Measurements from ENCODE around the gene SLC25A2.
"Not testable (repeated sequence)": the region's sequence is repeated elsewhere in the genome, so short reads cannot be mapped to it uniquely, and the experiment has no call there.

The SLC25A2 gene

DNA sequence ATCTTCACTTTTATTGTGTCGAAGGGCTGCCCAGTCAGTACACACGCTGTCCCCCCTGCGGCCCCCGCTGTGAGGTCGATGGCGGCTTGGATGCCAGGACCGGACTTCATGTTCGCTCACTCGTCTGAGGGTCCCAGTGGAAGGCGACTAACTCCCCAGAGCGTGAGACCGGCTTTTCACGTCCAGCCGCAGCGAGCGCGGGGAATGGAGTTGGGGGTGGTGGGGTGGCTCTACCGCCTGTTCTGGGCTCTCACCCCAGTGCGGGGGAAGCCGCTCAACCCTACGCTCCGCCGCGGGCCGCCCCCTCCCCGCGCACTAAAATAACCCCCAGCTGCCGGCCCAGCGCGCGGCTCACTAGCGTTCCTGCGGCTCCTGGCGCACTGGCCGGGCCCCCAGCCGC is at the start of gene SLC25A2:
TSS of gene SLC25A2 (minus strand) at position 294 of the 400 bp plus-strand sequence. CDS start at position 110, 184 bp downstream.
- DNase-seq: no peak

DNA sequence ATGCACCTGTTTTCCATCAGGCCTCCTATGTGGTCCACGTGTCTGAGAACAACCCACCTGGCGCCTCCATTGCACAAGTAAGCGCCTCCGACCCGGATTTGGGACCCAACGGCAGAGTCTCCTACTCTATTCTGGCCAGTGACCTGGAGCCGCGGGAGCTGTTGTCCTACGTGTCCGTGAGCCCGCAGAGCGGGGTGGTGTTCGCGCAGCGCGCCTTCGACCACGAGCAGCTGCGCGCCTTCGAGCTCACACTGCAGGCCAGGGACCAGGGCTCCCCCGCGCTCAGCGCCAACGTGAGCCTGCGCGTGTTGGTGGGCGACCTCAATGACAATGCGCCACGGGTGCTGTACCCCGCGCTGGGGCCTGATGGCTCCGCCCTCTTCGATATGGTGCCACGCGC is 47.7 kb upstream of the SLC25A2 start:
- no peak for DNase-seq

DNA sequence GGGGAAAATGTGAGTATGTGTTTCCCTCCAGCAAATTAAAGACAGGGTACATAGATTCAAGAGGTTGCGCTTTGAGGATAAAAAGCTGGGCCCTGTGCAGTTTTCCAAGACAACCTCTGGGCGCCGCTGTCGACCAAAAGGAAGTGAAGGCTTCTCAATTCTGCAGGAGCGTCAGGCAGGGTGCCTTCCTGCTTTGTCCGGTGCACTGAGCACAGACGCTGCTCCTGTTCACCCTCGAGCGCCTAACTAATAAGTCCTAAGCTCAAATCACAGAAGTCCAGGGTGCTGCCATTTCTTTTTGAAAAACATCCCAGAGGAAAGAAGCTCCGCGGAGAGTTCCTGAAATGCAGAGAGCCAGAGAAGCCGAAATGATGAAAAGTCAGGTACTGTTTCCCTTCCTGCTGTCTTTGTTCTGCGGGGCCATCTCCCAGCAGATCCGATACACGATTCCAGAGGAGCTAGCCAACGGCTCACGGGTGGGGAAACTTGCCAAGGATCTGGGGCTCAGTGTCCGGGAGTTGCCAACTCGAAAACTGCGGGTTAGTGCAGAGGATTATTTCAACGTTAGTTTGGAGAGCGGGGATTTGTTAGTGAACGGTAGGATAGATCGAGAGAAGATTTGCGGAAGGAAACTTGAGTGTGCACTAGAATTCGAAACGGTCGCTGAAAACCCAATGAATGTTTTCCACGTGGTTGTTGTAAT is 46.2 kb upstream of the SLC25A2 start, which contains the start of gene PCDHGB1:
TSS of gene PCDHGB1 (plus strand) at position 183 of the 703 bp plus-strand sequence. CDS start at position 345, 162 bp downstream.
- peak in 3 of 56 donors; percentile 12 to 36 (median 13) for DNase-seq

DNA sequence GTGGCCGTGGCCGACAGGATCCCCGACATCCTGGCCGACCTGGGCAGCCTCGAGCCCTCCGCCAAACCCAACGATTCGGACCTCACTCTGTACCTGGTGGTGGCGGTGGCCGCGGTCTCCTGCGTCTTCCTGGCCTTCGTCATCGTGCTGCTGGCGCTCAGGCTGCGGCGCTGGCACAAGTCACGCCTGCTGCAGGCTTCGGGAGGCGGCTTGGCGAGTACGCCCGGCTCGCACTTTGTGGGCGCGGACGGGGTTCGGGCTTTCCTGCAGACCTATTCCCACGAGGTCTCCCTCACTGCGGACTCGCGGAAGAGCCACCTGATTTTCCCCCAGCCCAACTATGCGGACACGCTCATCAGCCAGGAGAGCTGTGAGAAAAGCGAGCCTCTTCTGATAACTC is 42.2 kb upstream of the SLC25A2 start:
- not testable (repeated sequence) for DNase-seq

DNA sequence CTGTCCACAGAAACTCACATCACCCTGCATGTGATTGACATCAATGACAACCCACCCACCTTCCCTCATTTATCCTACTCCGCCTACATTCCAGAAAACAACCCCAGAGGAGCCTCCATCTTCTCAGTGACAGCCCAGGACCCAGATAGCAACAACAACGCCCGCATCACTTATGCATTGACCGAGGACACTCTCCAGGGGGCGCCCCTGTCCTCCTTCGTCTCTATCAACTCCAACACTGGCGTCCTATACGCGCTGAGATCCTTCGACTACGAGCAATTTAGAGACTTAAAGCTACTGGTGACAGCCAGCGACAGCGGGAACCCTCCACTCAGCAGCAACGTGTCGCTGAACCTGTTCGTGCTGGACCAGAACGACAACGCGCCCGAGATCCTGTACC is 41.5 kb upstream of the SLC25A2 start:
- no peak for DNase-seq

DNA sequence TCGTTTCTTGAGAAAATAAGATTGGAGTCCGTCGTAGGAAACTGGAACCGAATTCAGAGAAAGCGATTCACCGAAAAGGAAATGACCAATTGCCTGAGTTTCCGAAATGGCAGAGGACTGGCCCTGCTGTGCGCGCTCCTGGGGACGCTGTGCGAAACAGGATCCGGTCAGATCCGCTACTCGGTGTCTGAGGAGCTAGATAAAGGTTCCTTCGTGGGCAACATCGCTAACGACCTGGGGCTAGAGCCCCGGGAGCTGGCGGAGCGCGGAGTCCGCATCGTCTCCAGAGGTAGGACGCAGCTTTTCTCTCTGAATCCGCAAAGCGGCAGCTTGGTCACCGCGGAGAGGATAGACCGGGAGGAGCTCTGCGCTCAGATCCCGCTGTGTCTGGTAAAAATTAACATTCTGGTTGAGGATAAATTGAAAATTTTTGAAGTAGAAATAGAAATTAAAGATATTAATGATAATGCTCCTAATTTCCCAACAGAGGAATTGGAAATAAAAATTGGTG is 40.2 kb upstream of the SLC25A2 start:
- no peak for DNase-seq

DNA sequence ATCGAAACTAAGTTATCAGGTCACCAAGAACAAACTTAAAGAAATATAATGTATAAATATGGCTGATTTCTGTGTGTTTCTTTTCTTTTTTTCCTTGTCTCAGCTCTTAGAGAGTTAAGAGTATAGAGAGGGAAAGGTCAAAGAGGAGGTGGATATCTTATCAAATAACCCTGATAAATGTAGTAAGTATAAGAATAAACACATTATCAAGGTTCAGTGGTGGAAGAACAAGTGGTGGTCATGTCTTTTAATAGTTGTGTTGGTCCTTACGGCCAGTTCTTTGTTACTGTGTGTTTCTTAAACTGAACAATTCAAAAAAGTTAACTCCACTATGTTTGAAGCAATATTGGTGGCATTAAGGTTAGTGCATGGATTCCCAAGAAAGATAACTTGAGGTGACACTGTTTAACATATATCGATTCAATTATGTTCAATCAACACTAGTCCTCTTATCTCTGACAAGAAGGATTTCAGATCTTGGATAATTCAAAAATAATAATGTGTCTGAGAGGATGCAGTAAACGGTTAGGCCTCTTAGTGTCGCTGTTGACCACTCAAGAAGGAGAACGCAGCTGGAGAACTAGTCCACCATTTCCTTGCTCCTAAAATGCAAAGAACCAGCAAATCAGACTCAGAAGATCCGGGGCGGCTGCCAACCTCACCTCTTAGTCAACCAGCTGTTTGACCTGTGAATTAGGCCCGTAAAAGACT is 39.5 kb upstream of the SLC25A2 start, which contains the start of gene PCDHGA3:
TSS of gene PCDHGA3 (plus strand) at position 588 of the 711 bp plus-strand sequence. CDS start 205 bp downstream, outside the sequence.
- no peak for DNase-seq

DNA sequence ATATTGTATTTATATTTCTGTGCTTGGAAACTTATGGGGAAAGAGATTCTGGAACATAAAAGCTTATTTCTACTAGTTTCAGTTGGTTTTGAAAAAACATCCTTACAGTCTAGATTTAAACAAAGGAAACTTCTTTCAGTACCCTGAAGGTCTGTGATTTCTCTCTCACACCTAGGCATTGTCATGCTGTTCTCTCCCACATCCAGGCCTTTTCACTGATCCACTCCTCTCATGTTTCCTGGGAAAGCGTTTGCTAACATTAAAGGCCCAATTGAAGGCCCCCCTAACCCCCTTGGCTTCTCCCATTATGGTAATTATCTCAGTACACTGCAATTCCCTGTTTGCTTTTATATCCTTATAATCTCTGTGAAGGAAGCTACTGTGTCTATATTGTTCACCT is 38.9 kb upstream of the SLC25A2 start:
- no peak for DNase-seq

DNA sequence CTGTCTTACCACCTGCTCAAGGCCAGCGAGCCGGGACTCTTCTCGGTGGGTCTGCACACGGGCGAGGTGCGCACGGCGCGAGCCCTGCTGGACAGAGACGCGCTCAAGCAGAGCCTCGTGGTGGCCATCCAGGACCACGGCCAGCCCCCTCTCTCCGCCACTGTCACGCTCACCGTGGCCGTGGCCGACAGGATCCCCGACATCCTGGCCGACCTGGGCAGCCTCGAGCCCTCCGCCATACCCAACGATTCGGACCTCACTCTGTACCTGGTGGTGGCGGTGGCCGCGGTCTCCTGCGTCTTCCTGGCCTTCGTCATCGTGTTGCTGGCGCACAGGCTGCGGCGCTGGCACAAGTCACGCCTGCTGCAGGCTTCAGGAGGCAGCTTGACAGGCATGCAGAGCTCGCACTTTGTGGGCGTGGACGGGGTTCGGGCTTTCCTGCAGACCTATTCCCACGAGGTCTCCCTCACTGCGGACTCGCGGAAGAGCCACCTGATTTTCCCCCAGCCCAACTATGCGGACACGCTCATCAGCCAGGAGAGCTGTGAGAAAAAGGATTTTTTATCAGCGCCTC is 37.0 kb upstream of the SLC25A2 start:
- DNase-seq: not testable (repeated sequence)

DNA sequence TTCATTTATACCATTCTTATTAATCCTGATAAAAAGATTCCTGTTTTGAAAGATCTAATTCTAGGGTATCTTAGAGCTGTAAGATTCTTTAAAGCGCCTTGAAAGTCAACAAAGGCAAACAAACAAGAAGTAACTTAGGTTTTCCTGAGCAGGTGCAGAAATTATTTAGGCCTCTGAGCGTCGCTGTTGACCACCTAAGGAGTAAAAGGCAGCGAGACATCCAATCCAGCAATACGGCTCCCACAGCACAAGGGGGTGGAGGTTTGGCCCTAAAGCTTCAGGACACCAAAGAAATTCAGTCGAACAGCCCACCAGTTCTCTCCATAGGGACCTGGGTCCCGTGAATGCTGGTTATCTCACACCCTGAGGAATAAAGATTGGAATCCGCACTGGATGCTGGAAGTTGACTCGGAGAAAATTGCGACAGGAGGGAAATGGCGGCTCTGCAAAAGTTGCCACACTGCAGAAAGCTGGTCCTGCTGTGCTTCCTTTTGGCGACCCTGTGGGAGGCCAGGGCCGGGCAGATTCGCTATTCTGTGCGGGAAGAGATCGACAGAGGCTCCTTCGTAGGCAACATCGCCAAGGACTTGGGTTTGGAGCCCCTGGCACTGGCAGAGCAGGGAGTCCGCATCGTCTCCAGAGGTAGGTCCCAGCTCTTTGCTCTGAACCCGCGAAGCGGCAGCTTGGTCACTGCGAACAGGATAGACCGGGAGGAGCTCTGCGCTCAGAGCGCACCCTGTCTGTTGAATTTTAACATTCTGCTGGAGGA is 34.9 kb upstream of the SLC25A2 start, which contains the start of gene PCDHGA2:
TSS of gene PCDHGA2 (plus strand) at position 223 of the 769 bp plus-strand sequence.
- no peak for DNase-seq

DNA sequence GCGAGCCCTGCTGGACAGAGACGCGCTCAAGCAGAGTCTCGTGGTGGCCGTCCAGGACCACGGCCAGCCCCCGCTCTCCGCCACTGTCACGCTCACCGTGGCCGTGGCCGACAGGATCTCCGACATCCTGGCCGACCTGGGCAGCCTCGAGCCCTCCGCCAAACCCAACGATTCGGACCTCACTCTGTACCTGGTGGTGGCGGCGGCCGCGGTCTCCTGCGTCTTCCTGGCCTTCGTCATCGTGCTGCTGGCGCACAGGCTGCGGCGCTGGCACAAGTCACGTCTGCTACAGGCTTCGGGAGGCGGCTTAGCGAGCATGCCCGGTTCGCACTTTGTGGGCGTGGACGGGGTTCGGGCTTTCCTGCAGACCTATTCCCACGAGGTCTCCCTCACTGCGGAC is 28.7 kb upstream of the SLC25A2 start:
- DNase-seq: not testable (repeated sequence)

DNA sequence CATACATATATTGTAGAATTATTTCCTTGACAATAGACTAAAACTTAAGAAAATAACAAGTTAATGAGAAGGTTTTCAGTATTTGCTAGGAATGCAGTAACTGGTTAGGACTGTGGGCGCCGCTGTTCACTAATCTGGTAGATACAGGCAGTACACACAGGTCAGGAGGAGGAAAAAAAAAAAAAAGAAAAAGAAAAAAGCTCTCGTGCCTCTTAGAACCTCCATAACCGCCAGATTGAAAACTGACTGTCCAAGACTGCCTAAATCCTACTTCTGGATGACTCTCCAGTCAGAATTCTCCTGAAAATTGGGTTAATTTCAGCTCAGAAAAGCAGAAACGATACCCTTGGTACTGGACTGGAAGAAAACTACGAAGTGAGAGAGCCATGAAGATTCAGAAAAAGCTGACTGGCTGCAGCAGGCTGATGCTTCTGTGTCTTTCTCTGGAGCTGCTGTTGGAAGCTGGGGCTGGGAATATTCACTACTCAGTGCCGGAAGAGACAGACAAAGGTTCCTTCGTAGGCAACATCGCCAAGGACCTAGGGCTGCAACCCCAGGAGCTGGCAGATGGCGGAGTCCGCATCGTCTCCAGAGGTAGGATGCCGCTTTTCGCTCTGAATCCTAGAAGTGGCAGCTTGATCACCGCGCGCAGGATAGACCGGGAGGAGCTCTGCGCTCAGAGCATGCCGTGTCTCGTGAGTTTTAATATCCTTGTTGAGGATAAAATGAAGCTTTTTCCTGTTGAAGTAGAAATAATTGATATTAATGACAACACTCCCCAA is 26.6 kb upstream of the SLC25A2 start, which contains the start of gene PCDHGA1:
TSS of gene PCDHGA1 (plus strand) at position 216 of the 782 bp plus-strand sequence.
- peak in 3 of 56 donors; percentile 5 to 38 (median 21) for DNase-seq

DNA sequence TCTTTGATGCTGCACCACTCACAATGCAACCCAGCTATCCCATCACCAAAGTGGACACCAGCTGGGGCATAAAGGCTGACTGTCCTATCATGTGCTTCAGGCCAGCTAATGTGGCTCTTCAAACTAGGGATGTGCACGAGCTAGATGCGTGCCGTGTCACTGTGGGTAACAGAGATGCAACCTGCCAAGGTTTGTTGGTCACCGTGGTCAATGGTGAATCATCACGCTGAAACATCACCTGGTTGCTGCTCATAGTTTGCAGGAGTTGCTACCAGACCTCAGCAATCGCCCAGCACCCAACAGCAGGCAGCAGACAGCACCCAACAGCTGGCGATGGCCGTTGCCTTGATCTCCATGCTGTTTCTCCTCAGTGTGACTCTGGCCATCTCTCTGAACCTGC is 24.4 kb upstream of the SLC25A2 start:
- no peak for DNase-seq

DNA sequence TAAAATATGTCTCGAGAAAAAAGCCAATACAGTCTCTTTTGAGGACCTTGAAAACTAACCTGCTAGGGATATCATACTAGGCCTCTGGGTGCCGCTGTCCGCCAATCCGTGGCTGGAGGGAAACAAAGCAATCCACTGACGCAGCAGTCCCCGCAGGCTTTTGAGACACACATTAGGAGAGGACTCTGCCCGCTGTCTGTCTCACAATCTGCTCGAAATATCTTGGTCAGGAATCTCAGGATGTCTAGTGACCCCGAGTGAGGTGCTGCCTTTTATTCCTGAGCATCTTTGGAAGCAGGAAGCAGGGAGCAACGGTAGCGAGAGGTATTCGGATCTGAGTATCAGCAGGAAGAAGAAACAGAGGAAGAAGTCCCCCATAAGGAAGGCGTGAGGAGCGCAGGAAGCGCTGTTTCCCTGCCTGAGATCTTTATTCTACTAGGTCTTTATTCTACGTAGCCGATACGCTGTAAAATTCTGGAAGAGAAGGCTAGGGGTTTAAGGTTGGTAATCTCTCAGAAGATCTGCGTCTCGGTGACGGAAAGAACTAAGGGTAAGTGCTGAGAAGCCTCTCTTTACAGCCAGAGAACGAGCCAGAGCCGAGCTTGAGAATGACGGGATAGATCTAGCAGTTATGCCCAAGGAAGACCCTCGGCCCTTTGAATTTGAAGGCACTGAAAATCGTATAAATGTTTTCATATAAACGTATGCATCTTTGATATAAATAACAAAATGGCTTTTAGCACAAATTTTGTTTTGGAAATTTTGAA is 22.4 kb upstream of the SLC25A2 start:
- peak in 54 of 56 donors; percentile 10 to 82 (median 48) for DNase-seq

DNA sequence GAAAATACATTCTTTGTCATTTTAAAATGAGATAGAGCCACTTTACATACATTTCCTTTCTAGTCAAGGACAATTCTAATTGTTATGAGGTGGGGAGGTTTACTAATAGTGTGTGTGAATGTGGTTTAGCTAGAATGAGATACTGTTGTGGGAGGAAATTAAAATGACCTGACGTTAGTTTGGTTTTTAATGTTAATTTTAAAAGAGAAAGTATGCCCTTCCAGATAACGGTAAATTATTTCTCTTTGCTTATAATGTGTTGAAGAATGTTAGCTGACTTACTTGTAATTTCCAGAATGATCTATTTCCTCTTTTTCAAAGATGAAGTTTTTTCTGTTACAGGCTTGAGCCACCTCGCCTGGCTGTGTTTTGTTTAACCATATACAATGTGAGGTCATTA is 18.4 kb upstream of the SLC25A2 start:
- DNase-seq: no peak

DNA sequence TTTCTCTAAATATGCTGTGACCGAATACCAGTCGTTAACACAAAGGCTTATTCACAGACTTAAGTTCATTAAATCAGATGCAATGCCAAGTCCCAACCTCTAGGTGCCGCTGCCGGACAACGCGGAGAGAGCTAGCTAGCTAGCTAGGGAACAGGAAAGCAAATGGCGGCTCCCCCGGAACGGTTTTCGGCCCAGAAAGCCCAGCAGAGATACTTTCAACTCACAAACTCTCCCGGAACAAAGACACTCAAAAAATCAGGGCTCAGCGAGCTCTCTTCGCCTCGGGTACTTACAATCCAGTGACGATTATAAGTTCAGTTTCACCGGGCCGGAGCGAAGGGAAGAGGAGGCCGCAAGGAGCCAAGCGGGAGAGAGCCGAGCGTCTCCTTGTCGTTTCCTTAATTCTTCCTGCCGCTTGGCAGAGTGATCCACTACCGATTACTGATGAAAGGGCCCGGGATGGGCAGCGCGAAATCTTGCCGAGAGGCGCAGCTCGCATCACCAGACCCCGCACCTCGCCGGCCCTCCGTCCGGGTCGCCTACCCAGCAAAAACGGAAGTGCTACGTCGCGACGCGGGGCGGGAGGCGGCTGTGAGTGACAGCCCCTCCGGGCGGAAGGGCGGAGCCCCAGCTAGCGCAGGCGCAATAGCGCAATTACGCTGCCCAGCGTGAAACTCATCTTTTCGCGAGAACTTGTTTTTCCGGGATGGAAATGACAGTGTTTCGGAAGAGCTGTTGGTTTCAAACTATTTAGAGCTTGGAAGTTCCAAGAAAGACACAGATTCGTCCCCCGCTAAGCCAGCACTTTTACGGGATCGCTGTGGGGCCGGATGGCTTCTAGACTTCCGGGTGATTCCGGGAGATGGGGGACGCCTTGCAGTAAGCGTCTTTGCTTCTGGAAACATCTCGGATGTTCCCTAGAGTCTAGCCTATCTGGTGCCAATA is 16.6 kb upstream of the SLC25A2 start, which contains the start of gene TAF7:
TSS of gene TAF7 (minus strand) at position 560 of the 945 bp plus-strand sequence. CDS start 740 bp downstream, outside the sequence.
- DNase-seq: peak in 55 of 56 donors; percentile 39 to 94 (median 84)

DNA sequence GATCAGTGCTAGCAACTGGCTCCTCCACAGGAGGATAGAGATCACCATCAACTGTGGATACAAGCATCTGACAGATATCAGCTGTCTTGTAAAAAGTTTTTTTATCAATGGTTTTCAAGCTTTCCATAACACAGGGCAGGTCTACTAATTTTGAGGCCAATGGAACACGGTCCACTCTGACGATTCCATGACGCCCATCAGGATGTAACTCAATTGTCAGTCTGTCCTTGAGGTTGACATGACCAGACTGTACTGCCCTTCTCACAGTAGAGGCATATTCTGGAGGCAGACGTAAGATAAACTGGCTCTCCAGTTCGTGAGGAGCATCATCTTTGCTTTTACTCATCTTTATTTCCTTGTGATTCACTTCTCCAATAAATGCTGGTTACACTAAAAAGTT is 15.8 kb upstream of the SLC25A2 start:
- DNase-seq: no peak

DNA sequence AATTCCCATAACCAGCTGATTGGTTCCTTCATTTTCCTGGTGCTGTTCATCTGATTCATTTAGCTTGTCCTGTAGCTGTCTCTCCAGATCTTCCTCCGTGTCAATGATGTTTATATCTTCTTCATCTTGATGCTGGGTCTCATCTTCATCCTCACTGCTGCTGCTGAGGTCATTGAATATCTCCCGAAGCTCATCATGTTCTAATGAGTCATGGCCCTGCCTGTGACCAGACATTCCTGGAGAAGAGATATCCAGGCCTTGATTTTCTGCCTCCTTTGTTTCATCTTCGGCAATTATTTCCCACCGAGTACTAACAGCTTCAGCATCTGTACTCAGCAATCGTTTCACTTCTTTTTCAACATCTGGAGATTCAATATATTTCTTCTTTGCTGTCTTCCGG is 15.4 kb upstream of the SLC25A2 start:
- no peak for DNase-seq
